ENCODE results near the gene RNF2. TPM values are rescaled to one million over a fixed set of nuclear protein-coding genes. Genes with fewer than 3 reads are reported as not detected.

Gene RNF2
- total RNA-seq, 1 experiment from 2014 or later, result 75.3 TPM

GRCh38 chr1:185039726-185040407 is 5.5 kb upstream of the RNF2 start:
- no peaks in the 10 kb centered on the region for H3K4me1 Mint-ChIP-seq
- WGBS (ENCODE audit: extremely low coverage, insufficient read length, low lambda C conversion rate), result no CpG with 5 or more reads among the region's 4 CpGs
- no peak for DNase-seq
- H4K5ac ChIP-seq (ENCODE audit: insufficient read length, low read depth, low read length), result no peak overlapping the region
- H2BK15ac ChIP-seq (ENCODE audit: low read depth, low read length), result no peak overlapping the region
- TF ChIP-seq, protein P1, sequence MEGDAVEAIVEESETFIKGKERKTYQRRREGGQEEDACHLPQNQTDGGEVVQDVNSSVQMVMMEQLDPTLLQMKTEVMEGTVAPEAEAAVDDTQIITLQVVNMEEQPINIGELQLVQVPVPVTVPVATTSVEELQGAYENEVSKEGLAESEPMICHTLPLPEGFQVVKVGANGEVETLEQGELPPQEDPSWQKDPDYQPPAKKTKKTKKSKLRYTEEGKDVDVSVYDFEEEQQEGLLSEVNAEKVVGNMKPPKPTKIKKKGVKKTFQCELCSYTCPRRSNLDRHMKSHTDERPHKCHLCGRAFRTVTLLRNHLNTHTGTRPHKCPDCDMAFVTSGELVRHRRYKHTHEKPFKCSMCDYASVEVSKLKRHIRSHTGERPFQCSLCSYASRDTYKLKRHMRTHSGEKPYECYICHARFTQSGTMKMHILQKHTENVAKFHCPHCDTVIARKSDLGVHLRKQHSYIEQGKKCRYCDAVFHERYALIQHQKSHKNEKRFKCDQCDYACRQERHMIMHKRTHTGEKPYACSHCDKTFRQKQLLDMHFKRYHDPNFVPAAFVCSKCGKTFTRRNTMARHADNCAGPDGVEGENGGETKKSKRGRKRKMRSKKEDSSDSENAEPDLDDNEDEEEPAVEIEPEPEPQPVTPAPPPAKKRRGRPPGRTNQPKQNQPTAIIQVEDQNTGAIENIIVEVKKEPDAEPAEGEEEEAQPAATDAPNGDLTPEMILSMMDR (conservative IDR thresholded peaks at IDR 0.05), result no peak
- no peaks in the 10 kb centered on the region for H3K9me3 Mint-ChIP-seq
- no peak overlapping the region for H3K27ac ChIP-seq (ENCODE audit: insufficient read length, low read depth, low read length)
- H4K8ac ChIP-seq (replicated peaks; ENCODE audit: insufficient read length, low read depth, low read length), result no peak overlapping the region
- H3K27ac Mint-ChIP-seq, result no peak overlapping the region
- no peak overlapping the region for H3K14ac ChIP-seq (ENCODE audit: insufficient read depth, low read length)
- peaks cover 2% of the 10 kb centered on the region; the same call in 1 of the 2 replicates for H3K27me3 ChIP-seq (ENCODE audit: insufficient read depth, low read length)
- no peak overlapping the region for H3K56ac ChIP-seq (ENCODE audit: insufficient read length, low read depth, low read length)
- H3K36me3 Mint-ChIP-seq (ENCODE audit: insufficient read depth in 1 of 3, low read depth in 3 of 3), result no peaks in the 10 kb centered on the region
- H3K9me3 ChIP-seq (ENCODE audit: control insufficient read depth, low read depth, low read length), result no peaks in the 10 kb centered on the region
- H3K4me3 Mint-ChIP-seq, result no peak overlapping the region
- no peak overlapping the region for H2BK20ac ChIP-seq (ENCODE audit: low read depth, low read length, poor library complexity, severe bottlenecking)
- peaks cover 19% of the 10 kb centered on the region for H3K27me3 Mint-ChIP-seq (ENCODE audit: low read depth)
- no peaks in the 10 kb centered on the region for H3K23me2 ChIP-seq (ENCODE audit: insufficient read length, low read depth, low read length, poor library complexity, severe bottlenecking)
- no peaks in the 10 kb centered on the region for H4K20me1 ChIP-seq (ENCODE audit: control insufficient read depth, insufficient read depth, insufficient read length)
- no peak overlapping the region for H2BK12ac ChIP-seq (ENCODE audit: insufficient read length, low read depth, low read length)
- H3K18ac ChIP-seq (ENCODE audit: insufficient read length, low read depth, low read length), result no peak overlapping the region
- no peak overlapping the region for H3K4ac ChIP-seq (ENCODE audit: low read depth, low read length)
- no peak overlapping the region for H2BK5ac ChIP-seq (ENCODE audit: insufficient read length, low read length)
- no peak overlapping the region for H2BK120ac ChIP-seq (ENCODE audit: low read depth, low read length, poor library complexity, severe bottlenecking)
- no peak overlapping the region for H2AK5ac ChIP-seq (ENCODE audit: insufficient read length, low read length)
- no peak overlapping the region for H3K4me2 ChIP-seq (ENCODE audit: insufficient read depth, insufficient read length, low read length)
- H3K79me1 ChIP-seq (ENCODE audit: insufficient read depth, low read depth, low read length, poor library complexity, severe bottlenecking), result no peaks in the 10 kb centered on the region
- H2AFZ ChIP-seq (ENCODE audit: low read length), result no peak overlapping the region
- no peak overlapping the region for H3K9ac ChIP-seq (ENCODE audit: extremely low read depth, insufficient read length, low read length)
- H3K79me2 ChIP-seq (ENCODE audit: insufficient read depth, low read length), result no peaks in the 10 kb centered on the region
- no peak overlapping the region for H3T11ph ChIP-seq (ENCODE audit: low read length)
- no peaks in the 10 kb centered on the region for H3K4me1 ChIP-seq (ENCODE audit: insufficient read depth, low read length)
- H4K91ac ChIP-seq (ENCODE audit: insufficient read length, low read depth, low read length), result no peak overlapping the region
- H3K23ac ChIP-seq (ENCODE audit: insufficient read length, low read depth, low read length), result no peak overlapping the region
